HG02840 (cell line): Measurements from ENCODE around the gene GNG4.
"Not testable (repeated sequence)": the region's sequence is repeated elsewhere in the genome, so short reads cannot be mapped to it uniquely, and the experiment has no call there.

Experiments used
- ATAC-seq: cut with Tn5 transposase; IDR thresholded peaks from one replicate; pipeline ENCODE4 v1.9.1; 2021; ENCODE audit warnings: mild to moderate bottlenecking, moderate library complexity, moderate number of reproducible peaks; ENCODE audit not compliant: unreplicated experiment, low FRiP score

The GNG4 gene

DNA sequence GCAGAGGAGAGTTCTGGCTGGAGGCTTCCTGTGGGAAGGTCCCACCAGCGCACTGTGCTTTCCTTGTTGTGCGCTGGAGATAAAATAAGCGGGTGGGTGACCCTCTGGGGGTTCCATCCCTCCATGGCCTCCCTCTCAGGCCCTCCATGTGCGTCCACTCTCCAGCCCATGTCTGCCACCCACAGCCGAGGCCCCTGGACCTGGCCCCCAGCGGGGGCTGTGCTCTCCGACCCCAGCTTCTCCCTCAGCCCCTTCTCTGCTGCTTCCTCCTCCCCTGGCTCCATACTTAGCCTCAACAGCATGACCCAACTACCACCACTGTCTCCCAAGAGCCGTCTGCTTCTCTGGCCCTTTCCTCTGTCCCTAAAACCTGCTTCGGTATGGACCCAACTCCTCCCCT is 61.4 kb downstream of the GNG4 start:
- ATAC-seq: no peak

DNA sequence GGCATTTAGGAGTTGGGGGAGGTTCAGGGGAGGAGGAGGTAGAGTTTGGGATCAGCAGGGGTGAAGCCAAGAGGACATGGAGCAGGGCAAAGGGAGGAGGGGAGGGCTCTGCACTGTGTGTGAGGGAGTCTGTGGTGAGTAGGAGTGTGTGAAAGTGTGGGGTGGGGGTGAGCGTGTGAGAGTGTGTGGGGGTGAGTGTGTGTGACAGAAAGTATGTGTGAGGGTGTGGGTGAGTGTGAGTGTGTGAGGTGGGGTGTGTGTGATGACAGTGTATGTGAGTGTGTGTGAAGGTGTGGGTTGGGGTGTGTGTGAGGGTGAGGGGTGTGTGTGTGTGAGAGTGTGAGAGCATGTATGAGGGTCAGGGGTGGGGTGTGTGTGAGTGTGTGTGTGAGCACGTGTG is 62.6 kb downstream of the GNG4 start:
- ATAC-seq: no peak

DNA sequence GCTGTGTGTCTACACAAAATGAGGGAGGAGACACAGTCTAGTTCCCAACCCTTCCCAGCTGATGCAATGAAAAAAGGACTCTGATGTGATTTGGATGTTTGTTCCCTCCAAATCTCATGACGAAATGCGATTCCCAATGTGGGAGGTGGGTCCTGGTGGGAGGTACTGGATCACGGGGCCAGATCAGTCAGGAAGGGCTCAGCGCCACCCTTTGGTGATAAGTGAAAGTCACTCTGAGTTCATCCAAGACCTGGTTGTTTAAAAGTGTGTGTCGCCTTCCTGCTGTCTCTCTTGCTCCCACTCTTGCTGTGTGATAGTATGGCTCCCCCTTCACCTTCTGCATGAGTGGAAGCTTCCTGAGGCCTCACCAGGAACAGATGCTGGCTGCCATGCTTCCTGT is 63.2 kb downstream of the GNG4 start:
- no peak for ATAC-seq

DNA sequence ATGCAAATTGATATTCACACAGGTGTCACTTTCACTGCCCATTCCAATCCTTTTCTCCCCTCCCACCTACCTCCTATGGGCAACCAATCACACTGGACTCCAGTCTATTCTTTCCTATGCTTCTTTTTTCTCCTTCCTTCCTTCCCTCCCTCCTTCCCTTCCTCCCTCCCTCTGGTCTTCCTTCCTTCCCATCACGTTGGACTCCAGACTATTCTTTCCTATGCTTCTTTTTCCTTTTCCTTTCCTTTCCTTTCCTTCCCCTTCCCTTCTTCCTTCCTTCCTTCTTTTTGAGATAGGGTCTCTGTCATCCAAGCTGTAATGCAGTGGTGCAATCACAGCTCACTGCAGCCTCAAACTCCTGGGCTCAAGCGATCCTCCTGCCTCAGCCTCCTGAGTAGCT is 64.6 kb downstream of the GNG4 start:
- ATAC-seq: no peak

DNA sequence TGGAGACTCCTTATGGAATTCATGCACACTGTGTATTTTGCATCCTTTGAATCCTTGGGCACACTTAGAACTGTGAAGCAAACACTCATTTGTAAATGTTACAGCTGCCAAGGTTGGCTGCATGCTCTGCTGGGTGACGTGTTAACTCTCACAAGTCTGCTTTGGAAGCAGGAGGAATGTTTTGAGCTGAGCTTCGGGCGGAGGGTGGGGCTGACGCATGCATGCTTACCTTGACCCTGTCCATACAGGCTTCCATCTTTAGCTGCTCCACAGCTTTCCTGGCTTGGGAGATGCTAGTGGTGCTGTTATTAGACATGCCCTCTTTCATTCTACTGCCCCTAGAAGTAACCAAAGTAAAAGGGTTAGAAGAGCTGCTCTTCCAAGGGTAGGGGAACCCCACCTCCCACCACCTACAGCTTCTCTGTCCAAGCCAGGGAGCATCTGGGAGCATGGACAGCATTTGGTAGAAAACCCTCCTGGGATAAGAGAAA is 66.0 kb downstream of the GNG4 start:
- ATAC-seq: no peak

DNA sequence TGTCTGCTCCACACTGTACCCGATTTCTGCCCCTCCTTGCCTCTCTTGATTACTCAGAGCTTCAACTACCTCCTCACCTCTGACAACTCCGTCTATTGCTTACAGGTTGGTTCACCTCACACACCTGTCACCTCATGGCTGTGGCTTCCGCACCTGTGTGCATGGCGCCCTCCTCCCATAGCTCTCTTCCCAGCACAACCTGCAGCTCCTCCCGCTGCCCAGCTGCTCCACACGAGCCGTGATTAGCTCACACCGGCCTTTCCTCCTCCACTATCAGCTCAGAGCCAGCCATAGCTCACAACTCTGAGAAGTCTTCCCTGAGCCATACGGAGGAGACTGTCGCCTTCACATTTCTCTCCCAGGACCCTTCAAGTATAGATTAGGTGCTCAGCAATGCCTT is 67.5 kb downstream of the GNG4 start:
- ATAC-seq: no peak

DNA sequence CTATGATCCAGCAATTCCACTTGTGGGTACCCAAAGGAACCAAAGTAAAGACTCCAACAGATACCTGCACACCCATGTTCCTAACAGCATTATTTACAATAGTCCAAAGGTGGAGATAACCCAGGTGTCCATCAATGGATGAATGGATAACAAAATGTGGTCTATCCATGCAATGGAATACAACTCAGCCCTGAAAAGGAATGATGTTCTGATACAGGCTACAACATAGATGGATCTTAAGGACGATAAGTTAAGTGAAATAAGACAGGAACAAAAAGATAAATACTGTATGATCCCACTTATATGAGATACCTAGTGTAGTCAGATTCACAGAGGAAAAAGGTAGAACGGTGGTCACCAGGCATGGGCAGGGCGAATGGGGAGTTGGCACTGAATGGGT is 69.7 kb downstream of the GNG4 start:
- no peak for ATAC-seq

DNA sequence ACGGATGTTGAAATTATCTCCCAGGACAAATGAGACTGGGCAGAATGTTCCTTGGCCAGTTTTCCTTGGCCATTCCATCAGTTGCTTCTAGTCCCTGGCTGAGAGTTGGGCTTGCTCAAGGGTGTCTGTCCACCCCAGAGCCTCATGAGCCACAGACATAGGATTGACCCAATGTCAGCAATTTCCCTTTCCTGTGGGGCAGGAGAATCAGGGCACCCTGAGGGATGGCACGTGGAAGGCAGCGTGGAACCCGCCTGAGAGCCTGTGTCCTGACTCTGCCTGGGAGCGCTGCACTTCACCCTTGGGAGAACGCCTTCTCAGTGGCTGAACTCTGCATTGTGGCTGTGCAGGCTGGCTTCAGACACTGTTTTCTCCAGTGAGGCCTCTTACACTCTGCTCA is 74.0 kb downstream of the GNG4 start:
- ATAC-seq: no peak

DNA sequence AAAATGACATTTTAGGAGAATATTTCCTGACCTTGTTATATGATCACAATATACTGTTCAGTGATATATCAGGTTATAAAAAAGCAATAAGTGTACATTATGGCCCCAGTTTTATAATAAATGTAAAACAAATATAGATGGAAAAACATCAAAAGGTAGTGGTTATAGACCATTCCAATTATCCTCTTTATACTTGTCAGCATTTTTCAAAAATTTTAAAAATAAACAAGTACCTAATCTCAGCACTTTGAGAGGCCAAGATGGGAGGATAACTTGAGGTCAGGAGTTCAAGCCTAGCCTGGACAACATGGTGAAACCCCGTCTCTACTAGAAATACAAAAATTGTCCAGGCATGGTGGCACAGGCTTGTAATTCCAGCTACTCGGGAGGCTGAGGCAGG is 75.7 kb downstream of the GNG4 start:
- ATAC-seq: no peak

DNA sequence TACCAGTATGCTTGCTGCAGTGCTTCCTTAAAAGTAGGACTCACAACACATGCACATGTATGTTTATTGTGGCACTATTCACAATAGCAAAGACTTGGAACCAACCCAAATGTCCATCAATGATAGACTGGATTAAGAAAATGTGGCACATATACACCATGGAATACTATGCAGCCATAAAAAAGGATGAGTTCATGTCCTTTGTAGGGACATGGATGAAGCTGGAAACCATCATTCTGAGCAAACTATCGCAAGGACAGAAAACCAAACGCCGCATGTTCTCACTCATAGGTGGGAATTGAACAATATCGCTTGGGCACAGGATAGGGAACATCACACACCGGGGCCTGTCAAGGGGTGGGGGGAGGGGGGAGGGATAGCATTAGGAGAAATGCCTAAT is 76.6 kb downstream of the GNG4 start:
- not testable (repeated sequence) for ATAC-seq

DNA sequence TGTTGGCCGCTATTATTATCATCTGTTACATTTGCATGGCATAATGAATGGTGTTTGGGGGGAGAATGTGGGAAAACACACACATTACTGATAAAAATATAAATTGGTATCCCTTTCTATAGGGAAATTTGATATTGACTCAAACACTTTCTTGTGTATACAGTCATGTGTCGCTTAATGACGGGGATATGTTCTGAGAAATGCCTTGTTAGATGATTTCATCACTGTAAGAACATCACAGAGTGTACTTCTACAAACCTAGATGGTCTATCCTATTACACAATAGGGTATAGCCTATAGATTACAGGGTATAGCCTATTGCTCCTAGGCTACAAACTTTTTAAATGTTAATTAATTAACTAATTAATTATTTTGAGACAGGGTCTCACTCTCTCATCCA is 78.1 kb downstream of the GNG4 start:
- ATAC-seq: no peak

DNA sequence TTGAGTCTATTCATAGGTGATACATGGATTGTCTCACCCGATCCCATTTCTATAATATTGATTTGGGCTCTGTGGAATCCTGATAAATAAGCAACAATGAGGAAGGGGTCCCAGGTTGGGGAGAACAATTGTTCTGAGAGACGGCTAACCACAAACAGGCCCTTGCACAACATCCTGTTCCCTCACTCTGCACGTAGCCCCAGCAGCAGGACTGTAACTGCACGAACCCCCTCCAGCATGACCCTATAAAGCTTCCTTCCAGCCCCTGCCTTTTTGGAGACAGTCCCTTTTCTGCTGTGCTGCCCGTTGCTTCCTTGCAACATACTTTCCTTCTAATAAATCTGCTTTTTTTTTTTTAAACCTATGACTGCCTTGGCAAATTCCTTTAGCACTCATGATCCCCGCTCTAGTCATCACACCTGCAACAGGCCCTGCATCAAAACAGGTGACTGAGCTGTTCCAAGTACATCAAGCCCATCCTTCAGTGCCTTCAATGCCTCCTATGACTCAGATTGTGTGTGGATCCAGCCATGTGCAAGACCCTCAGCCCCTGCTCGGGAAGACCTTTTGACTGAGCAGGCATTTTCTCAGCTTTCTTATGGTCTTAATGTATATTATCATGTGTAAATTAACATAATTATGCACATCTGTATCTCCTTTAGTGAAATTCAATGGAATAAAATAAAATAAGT is 81.6 kb downstream of the GNG4 start:
- no peak for ATAC-seq

DNA sequence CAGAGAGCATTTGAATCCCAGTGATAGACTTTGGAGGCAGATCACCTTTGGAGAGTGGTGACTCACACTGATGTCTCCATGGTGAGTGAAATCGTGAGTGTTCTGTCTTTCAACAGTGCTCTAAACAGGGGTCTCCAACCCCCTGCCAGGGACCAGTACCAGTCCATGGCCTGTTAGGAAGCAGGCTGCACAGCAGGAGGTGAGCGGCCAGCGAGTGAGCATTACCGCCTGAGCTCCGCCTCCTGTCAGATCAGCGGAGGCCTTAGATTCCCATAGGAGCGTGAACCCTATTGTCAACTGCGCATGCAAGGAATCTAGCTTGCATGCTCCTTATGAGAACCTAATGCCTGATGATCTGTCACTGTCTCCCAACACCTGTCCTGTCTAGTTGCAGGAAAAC is 83.5 kb downstream of the GNG4 start:
- no peak for ATAC-seq

DNA sequence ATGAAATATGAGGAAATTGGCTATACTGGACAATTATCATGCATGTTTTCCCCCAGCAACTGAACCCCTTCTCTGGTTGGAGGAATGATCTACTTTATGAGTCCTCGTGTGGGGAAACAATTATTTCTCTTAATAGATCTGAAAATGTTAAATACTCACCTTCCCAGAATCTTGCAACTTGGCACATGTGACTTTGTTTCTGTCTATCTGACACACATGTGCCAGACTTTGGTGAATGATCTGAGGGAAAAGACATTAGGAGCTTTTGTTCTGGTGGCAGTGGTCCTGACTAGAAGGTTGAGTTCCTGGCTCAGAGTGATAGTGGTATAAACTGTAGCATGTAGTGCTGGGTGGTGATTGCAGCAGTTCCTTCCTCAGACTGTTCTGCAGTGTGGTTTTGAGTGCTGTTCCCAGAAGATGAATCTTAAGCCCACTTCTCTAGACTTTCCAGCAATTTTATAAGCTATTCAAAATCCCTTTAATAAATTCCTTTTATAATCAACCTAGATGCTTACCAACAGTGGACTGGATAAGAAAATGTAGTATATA is 86.0 kb downstream of the GNG4 start:
- no peak for ATAC-seq

DNA sequence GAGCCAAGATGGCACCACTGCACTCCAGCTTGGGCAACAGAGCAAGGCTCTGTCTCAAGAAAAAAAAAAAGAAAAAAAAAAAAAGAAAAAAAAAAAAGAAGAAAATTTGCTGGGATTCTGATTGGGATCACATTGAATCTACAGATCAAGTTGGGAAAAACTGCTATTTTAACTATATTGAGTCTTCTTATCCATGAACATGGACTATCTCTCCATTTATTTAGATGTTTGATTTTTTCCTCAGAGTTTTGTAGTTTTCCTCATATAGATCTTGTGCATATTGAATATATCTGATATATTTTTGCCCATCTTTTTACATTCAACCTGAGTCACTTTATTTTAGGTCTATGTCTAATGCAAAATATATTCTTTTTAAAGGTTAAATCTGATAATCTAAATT is 87.0 kb downstream of the GNG4 start:
- ATAC-seq: no peak

DNA sequence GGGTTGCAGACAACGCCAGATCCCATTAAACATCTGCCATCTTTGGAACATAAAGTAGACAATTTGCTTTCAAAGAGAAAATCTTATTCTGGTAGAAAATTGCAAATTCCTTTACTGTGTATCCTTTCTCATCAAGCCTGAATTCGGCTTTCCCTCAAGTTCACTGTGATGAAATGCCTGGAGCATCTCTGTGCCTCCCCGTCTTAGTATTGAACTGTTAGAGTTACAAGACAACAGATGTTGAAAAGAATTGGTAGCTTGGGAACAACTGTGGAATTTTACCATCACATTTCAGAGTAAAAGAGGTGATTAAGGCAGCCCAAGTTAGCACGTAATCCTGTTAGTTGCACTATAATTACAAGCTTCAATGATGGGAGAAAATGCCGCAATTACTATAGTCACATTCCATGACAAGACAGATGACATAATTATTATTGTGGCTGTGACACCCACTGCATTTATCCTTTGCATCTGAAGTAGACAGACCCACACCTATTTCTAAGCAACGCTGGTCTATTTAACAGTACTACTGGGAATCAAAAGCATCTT is 90.9 kb downstream of the GNG4 start:
- no peak for ATAC-seq

DNA sequence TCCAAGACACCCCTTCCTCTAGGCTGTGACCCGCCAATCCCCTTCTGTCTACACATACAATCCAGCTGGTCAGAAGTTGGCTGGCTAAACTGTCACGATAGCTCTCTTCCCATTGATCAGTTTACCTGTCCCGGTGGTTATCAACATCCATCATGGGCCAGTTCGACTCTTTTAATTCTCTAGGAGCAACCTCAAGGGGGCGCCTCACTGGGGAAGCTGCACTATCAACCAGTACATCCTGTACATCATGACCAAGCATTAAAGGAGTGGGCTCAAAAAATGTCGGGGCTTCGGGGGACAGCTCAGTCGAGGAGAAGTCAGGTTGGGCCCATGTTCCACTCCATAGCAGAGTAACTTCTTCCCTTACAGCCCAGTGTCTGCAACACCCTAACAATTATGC is 92.1 kb downstream of the GNG4 start:
- no peak for ATAC-seq

DNA sequence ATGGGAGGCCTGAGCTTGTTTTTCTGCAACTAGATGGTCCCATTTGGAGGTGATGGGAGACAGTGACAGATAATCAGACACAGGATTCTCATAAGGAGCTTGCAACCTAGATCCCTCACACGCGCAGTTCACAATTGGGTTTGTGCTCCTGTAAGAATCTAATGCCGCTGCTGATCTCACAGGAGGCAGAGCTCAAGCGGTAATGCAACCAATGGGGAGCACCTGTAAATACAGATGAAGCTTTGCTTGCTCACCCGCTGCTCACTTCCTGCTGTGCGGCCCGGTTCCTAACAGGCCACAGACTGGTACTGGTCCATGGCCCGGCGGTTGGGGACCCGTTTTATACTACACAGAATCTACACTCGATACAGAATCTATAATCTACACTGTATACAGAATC is 92.8 kb downstream of the GNG4 start:
- ATAC-seq: no peak

DNA sequence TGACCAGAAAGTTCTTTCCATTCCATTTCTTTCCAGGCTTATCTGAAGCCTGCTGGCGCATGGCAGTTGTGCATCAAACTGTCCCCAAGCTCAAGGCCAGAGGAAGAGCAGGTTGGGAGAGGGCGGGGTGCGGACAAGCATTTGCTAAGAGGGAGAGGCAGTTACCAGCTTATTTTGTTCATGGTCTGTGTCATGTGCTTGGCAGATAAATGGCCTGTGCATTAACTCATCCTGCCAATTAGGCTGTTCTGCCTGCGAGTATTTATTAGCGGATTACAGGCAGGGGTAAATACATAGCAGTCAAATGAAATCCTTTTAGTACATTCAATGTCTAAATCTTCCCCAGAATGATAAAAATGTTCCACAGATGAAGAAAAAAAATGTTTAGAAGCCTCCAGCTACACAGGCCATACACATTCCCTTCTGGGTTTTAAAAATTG is 96.5 kb downstream of the GNG4 start:
- no peak for ATAC-seq

DNA sequence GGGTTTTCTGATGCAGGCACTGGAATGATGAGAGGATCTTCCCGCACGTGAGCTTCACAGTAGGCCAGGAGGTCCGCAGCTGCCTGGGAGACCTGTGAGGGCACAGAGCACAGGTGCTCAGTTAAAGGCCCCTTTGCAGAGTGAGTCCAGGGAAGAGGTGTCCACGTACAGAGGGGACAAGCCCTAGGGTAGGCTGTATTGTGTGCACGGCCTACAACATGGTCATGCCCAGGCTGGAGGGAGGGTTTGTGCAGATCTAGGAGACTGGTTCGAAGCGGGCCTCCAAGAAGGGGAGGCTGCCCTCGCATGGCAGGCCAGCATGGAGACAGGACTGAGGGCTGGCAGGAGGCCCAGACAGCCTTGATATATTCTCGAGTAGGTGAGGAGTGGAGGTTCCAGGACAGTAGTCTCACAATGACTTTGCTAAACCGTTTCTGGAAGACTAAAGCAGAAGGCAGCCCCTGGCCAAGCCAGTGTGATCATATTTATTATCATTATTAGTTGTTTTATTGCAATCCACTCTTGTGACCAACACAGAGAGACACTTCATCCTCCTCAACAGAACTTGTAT is 97.4 kb downstream of the GNG4 start:
- ATAC-seq: no peak

DNA sequence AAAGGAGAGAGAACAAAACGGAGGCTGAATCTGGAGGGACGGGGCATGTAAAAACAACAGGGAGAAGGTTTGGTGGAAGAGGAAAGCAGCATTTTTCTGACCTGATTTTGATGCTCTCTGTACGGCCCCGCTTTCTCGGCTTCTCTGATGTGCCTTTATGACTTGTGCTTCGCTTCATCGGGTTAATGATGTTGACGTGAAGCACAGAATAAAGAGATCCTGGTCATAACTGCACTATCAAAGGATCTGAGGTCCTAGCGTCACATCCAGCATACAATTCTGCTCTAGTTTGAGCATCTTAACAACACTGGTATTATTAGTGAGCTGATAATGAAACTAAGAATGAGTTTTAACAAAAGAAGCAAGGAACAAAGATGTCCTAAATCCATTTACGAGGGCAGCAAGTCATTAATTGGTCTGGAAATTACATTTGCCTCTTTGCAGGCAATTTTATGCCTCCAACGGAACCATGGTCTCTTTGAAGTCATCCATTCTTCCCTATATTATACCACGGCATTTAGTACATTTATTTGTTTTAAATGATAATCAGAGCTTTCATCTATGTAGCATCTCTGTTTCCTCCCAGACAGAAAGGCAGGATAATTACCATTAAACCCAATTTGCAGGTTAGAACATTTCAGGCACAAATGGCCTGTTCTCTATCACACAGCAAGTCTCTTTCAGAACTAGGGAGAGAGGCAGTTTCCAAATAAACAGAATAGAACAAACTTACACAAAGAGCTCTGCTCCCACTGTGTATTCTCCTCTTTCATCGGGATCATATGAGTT is 100.0 kb downstream of the GNG4 start:
- no peak for ATAC-seq
